Activated CD8-positive, alpha-beta memory T cell treated with anti-CD3 and anti-CD28 coated beads for 48 hours (primary cell): ENCODE results near the gene ANKRD31.

ENCODE experiments used
- DNase-seq, 3 experiments: peaks; one replicate each; pipeline ENCODE4 v3.0.0-alpha.2; 2020; ENCODE audit warnings: low read depth in 2 of 3, low spot score in 2 of 3

ANKRD31 gene

DNA sequence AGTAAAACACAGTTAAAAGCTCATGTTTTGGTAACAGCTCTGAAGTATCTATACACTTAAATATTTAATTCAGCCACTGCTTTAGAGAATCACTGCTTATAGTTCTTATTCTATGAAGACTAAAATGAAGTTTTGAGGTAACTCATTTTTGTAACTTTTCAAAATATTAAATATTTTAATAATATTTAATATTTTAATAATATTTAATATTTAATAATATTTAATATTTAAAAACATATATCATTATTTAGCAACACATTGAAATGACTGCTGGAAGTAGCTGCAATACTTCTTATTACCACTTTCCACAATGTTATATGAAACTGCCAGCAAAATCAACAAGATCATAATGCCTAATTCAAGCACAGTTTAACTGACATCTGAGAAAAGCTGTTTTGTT is 165.6 kb downstream of the ANKRD31 start:
- no peak for DNase-seq

DNA sequence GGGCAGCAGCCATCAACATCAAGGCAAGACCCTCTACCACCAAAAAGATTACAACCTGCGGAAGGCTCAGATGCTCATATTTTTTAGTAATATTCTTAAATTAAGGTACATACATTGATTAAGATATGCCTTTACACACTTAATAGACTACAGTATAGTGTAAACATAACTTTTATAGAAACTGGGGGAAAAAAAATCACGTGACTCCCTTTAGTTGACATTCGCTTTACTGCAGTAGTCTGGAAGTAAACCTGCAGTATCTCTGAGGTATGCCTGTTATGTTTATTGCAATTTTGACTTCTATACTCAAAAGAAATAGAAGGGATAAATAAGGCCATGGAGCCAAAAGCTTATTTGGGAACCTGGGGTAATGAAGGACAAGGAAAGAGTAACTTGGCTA is 169.2 kb downstream of the ANKRD31 start:
- DNase-seq = no peak

GRCh38 chr5:75062925-75063531 is 173.7 kb downstream of the ANKRD31 start:
- DNase-seq = no peak

DNA sequence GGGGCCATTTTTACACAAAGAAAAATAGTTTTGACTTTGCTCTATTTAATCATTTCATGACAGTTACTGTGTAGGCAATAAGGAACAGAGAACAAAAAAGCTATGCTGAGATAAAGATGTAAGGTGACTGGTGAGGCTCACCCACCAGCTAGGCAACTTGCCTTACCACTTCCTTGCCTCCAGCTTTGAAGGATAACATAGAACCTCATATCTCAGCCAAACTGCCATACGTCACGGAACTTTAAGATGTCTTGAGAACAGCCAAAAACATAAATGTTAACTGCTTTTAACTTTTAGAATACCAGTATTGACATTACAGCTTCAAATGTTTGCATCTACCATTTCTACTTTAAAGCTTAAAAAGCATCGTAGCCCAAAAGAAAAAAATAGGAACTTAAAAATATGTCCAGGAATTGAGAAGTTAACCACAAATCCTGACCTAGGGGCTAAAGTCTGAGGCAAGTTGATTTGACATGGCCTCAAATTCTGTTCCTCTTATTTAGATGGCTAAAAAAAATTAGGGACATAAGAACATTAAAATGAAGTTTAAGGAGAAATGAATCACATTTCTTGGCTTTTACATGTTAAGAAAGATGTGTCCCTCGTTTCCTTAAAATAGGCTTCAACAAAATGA is 176.6 kb downstream of the ANKRD31 start:
- DNase-seq = no peak

- DNase-seq = no peak
Measured at GRCh38 chr5:75058986-75059535, 177.6 kb downstream of the ANKRD31 start.

GRCh38 chr5:75057561-75057960 is 179.1 kb downstream of the ANKRD31 start:
- no peak for DNase-seq

DNA sequence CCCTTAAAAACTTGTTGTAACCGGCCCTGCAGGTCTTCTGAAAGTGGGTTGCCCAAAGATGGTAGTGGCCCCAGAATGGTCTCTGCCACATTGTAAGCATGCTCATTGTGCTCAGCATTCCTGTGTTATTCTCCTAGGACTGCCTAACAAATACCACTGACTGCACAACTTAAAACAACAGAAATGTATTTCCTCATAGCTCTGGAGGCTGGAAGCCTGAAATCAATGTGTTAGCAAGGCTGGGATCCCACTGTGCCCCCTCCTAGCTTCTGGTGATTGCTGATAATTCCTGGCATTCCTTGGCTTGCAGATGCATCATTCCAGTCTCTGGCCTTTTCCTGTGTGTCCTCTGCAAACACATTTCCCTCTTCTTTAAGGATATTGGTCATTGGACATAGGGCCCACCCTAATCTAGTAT is 180.9 kb downstream of the ANKRD31 start:
- DNase-seq = no peak

DNA sequence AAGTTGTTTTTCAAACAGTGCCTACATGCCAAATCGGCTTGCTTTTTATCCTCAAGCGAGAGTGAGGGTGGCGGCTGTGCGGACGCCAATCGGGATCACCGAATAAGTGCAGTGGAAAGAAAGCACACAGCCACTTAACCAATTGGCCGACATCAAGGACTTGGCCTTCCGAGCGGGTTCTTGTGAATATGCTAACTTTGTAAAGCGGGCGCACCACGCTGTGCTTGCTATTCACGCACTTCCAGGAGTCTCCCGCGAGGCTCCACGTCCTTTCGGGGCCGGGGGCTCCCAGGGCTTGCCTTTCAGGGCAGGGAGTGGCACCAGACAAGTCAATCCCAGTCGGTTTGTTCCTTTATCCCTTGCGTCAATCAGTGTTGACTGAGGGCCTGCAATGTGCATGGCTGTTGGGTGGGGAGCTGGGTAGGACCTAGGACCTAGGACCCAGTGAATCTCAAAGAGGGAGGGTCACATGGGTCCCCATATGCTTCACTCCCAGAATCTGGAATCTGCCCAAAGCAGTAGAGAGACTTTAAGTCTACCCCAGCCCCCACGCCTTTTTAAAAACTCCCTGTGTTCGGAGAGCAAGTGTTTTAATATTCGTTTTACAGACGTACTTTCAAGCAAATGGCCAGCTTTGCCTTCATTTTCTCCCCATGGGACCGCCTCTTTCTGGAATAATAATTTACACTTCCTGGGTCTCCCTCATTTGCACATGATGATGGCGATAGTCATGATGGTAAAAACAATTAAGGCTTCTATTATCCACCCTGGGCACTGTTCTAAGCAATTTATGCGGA is 182.3 kb downstream of the ANKRD31 start:
- DNase-seq = no peak

GRCh38 chr5:75053304-75054133 is 183.2 kb downstream of the ANKRD31 start:
- DNase-seq = peak in 1 of 3 experiments; percentile 39

- no peak for DNase-seq
Measured at GRCh38 chr5:75053054-75053303, 183.7 kb downstream of the ANKRD31 start.

DNA sequence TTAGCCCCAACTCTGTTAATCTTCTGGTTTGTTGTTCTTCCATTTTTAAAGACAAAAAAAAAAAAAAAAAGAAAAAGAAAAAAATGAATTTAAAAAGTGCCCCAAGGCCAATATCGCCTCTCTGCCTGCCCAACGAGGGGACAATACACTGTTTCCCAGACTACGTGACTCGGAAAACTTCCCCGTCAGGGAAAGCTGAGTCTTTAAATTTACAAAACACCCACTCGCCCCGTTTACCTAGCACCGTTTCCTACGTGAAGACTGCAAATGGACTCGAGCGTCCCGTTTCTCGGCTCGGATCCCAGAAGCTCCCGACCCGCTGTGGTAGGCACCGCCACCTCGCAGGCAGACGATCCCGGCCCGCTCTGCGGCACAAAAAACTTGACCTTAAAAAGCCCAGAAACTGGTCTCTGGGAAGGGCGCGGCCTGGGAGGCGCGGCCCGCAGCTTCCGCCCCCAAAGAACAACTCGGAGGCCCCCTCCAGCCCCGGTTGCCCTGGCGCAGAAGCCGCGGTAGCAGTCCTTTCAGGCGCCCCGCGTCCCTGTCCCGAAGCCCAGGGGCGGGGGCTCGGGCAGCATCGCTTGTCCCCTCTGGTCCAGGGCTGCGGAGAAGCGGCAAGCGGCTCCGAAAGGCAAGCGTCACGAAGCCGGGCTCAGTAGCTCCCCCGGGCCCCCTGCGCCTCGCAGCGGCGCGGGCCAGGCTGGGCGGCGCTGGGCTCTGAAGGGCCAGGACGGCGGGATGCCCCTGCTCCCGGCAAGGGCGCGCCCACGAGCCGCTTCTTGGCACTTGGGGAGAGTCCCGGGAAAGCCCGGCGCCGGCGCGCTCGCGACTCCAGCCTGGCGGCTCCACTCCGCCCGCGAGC is 184.3 kb downstream of the ANKRD31 start, which contains the start of gene GCNT4:
GCNT4 (minus strand) TSS at position 367 of the 862 bp plus-strand sequence. CDS start 22,521 bp downstream, outside the sequence.
- peak in 2 of 3 experiments; percentile 23 to 31 for DNase-seq

- DNase-seq = no peak
Measured at GRCh38 chr5:75051217-75051751, 185.4 kb downstream of the ANKRD31 start.

- DNase-seq = no peak
Measured at GRCh38 chr5:75050415-75050814, 186.3 kb downstream of the ANKRD31 start.

- no peak for DNase-seq
Measured at GRCh38 chr5:75049456-75050351, 187.0 kb downstream of the ANKRD31 start.

- DNase-seq = no peak
Measured at GRCh38 chr5:75048457-75048953, 188.2 kb downstream of the ANKRD31 start.

GRCh38 chr5:75047356-75047755 is 189.3 kb downstream of the ANKRD31 start:
- no peak for DNase-seq

DNA sequence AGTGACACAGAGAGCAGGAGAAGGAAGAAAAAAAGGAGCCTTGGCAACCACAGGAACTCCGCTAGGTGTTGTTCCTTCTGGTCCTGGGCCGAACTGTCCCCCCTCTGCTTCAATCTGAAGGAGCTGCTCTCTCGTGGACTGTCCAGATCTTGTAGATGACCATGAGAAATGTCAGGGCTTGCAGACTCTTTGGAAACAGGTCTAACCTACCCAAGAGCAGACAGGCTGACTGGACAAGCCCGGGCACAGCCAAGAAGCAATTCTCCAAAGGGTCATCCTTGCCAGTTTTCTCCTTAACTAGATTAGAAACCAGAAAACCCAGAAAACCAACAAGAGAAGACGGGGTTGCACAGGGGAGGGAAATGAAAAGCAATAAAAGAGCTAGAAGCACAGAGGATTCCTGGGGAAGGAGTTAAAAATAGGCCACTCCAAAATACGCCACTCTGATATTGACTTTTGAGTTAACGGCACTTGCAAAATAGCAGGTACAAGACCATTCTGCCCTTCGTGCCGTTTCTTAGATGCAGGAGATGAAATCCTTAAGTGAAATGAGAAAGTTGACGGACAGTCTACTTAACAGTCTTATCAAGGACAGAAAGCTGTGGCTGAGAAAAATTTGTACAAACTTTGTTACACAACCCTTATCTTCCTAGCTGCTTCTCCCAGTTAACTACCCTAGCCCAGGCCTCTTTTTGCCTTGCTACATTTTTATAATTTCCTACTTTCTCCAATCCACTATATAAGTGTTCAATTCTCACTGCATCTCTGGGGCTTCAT is 190.1 kb downstream of the ANKRD31 start:
- DNase-seq = no peak

DNA sequence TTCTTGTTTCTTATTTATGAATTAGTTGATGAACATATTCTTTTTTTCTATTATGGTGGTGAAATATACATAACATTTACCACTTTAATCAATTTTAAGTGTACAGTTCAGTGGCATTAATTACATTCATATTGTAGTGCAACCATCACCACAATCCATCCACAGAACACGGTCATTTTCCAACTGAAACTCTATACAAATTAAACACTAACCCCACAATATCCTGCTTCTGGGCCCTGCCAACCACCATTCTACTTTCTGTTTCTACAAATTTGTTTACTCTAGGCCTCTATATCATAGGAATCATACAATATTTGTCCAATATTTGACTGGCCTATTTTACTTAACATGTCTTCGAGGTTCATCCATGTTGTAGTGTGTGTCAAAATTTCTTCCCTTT is 191.6 kb downstream of the ANKRD31 start:
- no peak for DNase-seq
